Chondrocyte (in vitro differentiated cells): ENCODE data around the gene BICDL2. TPM values are rescaled to one million over a fixed set of nuclear protein-coding genes. Genes with fewer than 3 reads are reported as not detected.

Source experiments
- DNase-seq: peaks from one replicate; pipeline ENCODE4 v3.0.0; 2021; ENCODE audit warnings: mixed read lengths, low spot score
- H3K27ac Mint-ChIP-seq: one replicate; pipeline ENCODE4 v1.8.0; 2021; ENCODE audit warnings: mild to moderate bottlenecking, moderate library complexity, mixed read lengths; ENCODE audit not compliant: unreplicated experiment
- H3K27me3 Mint-ChIP-seq: 2 replicates; pipeline ENCODE4 v1.8.0; 2021; ENCODE audit warnings: low read depth, mixed read lengths
- H3K36me3 Mint-ChIP-seq: 2 replicates; pipeline ENCODE4 v1.8.0; 2021; ENCODE audit warnings: low read depth, mixed read lengths
- H3K4me1 Mint-ChIP-seq: 2 replicates; pipeline ENCODE4 v1.8.0; 2021; ENCODE audit warnings: low read depth, mild to moderate bottlenecking, mixed read lengths
- H3K4me3 Mint-ChIP-seq: one replicate; pipeline ENCODE4 v1.8.0; 2021; ENCODE audit warnings: mild to moderate bottlenecking, moderate library complexity, mixed read lengths; ENCODE audit not compliant: unreplicated experiment
- H3K9me3 Mint-ChIP-seq: 2 replicates; pipeline ENCODE4 v1.8.0; 2021; ENCODE audit warnings: low read depth, mixed read lengths
- CTCF ChIP-seq: fragments of 200-600 bp; sonication (generic); IDR thresholded peaks from 2 replicates; pipeline ENCODE4 v1.5.0; 2021; ENCODE audit warnings: antibody characterized with exemption, mild to moderate bottlenecking, moderate library complexity
- total RNA-seq: library from RNA; stranded (reverse); gene quantifications from 3 replicates; pipeline ENCODE4 v1.2.1, GENCODE V29; 2021

Gene BICDL2
- total RNA-seq, 1 donor from 2014 or later: not detected

GRCh38 chr16:2983706-2984136 is 53.0 kb downstream of the BICDL2 start:
- peak; percentile 91 for TF ChIP-seq CTCF
- Mint-ChIP-seq H3K9me3 (no peaks in the 10 kb centered on the region), H3K27ac (peak overlapping the region; percentile 41), H3K4me3 (peak overlapping the region; percentile 66), H3K4me1 (peaks cover 20% of the 10 kb centered on the region), H3K27me3 (no peaks in the 10 kb centered on the region), H3K36me3 (no peaks in the 10 kb centered on the region)
- DNase-seq: no peak

GRCh38 chr16:2982402-2982801 is 54.3 kb downstream of the BICDL2 start:
- Mint-ChIP-seq H3K9me3 (no peaks in the 10 kb centered on the region), H3K4me1 (peaks cover 20% of the 10 kb centered on the region), H3K36me3 (no peaks in the 10 kb centered on the region), H3K27me3 (no peaks in the 10 kb centered on the region), H3K27ac (peak overlapping the region; percentile 1), H3K4me3 (no peak overlapping the region)
- no peak for TF ChIP-seq CTCF
- DNase-seq: no peak

- no peak for DNase-seq
- peak overlapping the region; percentile 54 for H3K4me3 Mint-ChIP-seq
- H3K36me3 Mint-ChIP-seq: no peaks in the 10 kb centered on the region
- no peak for TF ChIP-seq CTCF
- H3K4me1 Mint-ChIP-seq: peaks cover 20% of the 10 kb centered on the region
- H3K27me3 Mint-ChIP-seq: no peaks in the 10 kb centered on the region
- H3K27ac Mint-ChIP-seq: peak overlapping the region; percentile 77
- H3K9me3 Mint-ChIP-seq: no peaks in the 10 kb centered on the region
Observed at GRCh38 chr16:2981899-2982250, 54.9 kb downstream of the BICDL2 start.

- Mint-ChIP-seq H3K4me1 (peaks cover 20% of the 10 kb centered on the region), H3K27ac (peak overlapping the region; percentile 77), H3K9me3 (no peaks in the 10 kb centered on the region), H3K36me3 (no peaks in the 10 kb centered on the region), H3K27me3 (no peaks in the 10 kb centered on the region), H3K4me3 (peak overlapping the region; percentile 72)
- DNase-seq: no peak
- TF ChIP-seq CTCF: no peak
Observed at GRCh38 chr16:2981177-2981898, 55.4 kb downstream of the BICDL2 start.

GRCh38 chr16:2980227-2981176 is 56.2 kb downstream of the BICDL2 start, which contains the start of gene PKMYT1:
Gene PKMYT1, minus strand, starts transcription at chr16:2980446. Its CDS starts 789 bp downstream, at chr16:2979657.
- no peaks in the 10 kb centered on the region for H3K27me3 Mint-ChIP-seq
- peak within 1 kb of the TSS; percentile 76 for H3K27ac Mint-ChIP-seq
- no peak for DNase-seq
- no peak for TF ChIP-seq CTCF
- H3K4me1 Mint-ChIP-seq: peaks cover 20% of the 10 kb centered on the region
- no peaks in the 10 kb centered on the region for H3K9me3 Mint-ChIP-seq
- no peaks in the 10 kb centered on the region for H3K36me3 Mint-ChIP-seq
- peak within 1 kb of the TSS; percentile 72 for H3K4me3 Mint-ChIP-seq
